Adrenal gland (tissue), 12 donors: ENCODE data around the gene RNF166. TPM values are rescaled to one million over a fixed set of nuclear protein-coding genes. Genes with fewer than 3 reads are reported as not detected.

Source experiments
- DNase-seq, 7 donors: peaks; one replicate each; pipeline ENCODE4 v3.0.0-alpha.2; 2019 to 2020
- H3K27ac ChIP-seq, 5 donors: fragments of 200-600 bp; sonication (generic) in 4 of 5; 1 replicate in 3 of 5; 2 replicates in 2 of 5; pipeline versions ENCODE4 v1.5.1 to v1.8.0; 2016 to 2020; ENCODE audit warnings: mild to moderate bottlenecking in 1 of 5
- H3K27me3 ChIP-seq: fragments of 200-600 bp; 2 replicates; pipeline ENCODE4 v1.8.0; 2021
- H3K36me3 ChIP-seq, 2 donors: fragments of 200-600 bp; replicated peaks in 1 of 2; 1 replicate in 1 of 2; 2 replicates in 1 of 2; pipeline versions ENCODE4 v1.5.1 to v1.8.0; 2018 to 2022
- H3K4me1 ChIP-seq, 2 donors: fragments of 200-600 bp; replicated peaks in 1 of 2; 1 replicate in 1 of 2; 2 replicates in 1 of 2; pipeline versions ENCODE4 v1.5.1 to v1.8.0; 2018 to 2021
- H3K4me3 ChIP-seq, 4 donors: fragments of 200-600 bp; sonication (generic) in 3 of 4; one replicate each; pipeline ENCODE4 v1.5.1; 2016 to 2018
- H3K9me3 ChIP-seq, 3 donors: fragments of 200-600 bp; sonication (generic) in 1 of 3; replicated peaks in 1 of 3; 1 replicate in 2 of 3; 2 replicates in 1 of 3; pipeline versions ENCODE4 v1.5.1 to v1.8.0; 2016 to 2021
- CTCF ChIP-seq, 6 experiments: fragments of 450-650 bp in 4 of 6; fragments of 200-600 bp in 2 of 6; sonication (generic) in 1 of 6; IDR thresholded peaks; 1 replicate in 5 of 6; 2 replicates in 1 of 6; pipeline versions ENCODE4 v1.5.1 to v1.8.0; 2016 to 2021; ENCODE audit warnings: antibody characterized with exemption in 6 of 6, mild to moderate bottlenecking in 2 of 6, moderate library complexity in 1 of 6
- POLR2A ChIP-seq, 2 donors: fragments of 450-650 bp; IDR thresholded peaks; one replicate each; pipeline ENCODE4 v1.6.1; 2017; ENCODE audit warnings: antibody characterized with exemption in 2 of 2, mild to moderate bottlenecking in 2 of 2, moderate library complexity in 1 of 2
- WGBS, 4 donors: extraction: QIAGEN DNeasy Blood & Tissue Kit in 2 of 4; methylation state at CpG; one replicate each; pipeline versions ENCODE4 v1.1.5 to v1.1.7; 2013 to 2017; 5-methylcytosine and 5-hydroxymethylcytosine counted together
- intact Hi-C, 2 donors: fragments of 100-400 bp; cut with DNase I; formaldehyde crosslinking; loops; one replicate each; pipeline versions ENCODE4 v1.14.1 to v1.15.0; 2022 to 2023
- polyA plus RNA-seq, 3 donors: library from polyadenylated mRNA; stranded (reverse); fragments of 200-250 nt in 2 of 3; fragments of 350-450 nt in 1 of 3; fragmentation: Illumina TruSeq in 1 of 3; extraction: RNeasy Lipid Tissue Mini Kit (QIAGEN cat#74804) in 1 of 3; gene quantifications; one replicate each; pipeline ENCODE4 v1.2.3, GENCODE V29; 2013 to 2014
- total RNA-seq, 9 donors: library from RNA; depleted of rRNA in 4 of 9; stranded (reverse); fragments of >200 nt in 4 of 9; fragments of 120-200 nt in 1 of 9; fragmentation: NEBNext Ultra II Directional in 1 of 9; extraction: Animal tissue kit (Norgen Biotek cat#: 25700) in 1 of 9; gene quantifications; one replicate each; pipeline versions ENCODE4 v1.1.0 to v1.2.4, GENCODE V29; 2013 to 2023
- donor health status: healthy with polysubstance abuse.
- donor health status: Bipolar disorder and iron deficiency.
- donor health status: DM: yes; HTN: yes; CAD: no.
- donor health status: DM: no; HTN: no; CAD: no.
- donor health status: DM: no; HTN: no; CAD: no.
- donor health status: DM: yes; HTN: yes; CAD: no.

The RNF166 gene
- total and polyA plus RNA-seq, 12 donors: 3.0 to 86.3 (median 28.5) TPM

DNA sequence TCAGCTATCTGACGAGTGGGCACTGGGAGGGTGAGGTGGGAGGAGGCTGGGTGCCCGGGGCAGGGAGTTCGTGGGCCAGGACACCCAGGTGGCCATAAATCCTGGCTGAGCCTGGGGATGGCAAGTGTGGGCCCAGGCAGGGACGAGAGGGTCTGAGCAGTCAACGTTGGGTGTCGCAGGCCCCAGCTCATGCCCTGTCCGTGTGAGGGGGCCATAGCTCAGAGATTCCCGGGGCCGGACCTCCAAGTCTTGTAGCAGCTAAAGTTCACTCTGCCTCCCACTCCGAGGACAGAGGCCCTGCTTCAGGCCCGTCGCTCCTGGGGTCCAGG is 34.5 kb upstream of the RNF166 start:
- Histone ChIP-seq H3K27ac (no peak overlapping the region), H3K36me3 (peaks cover 0 to 19% of the 10 kb centered on the region in 2 donors), H3K4me1 (peaks cover 0 to 16% of the 10 kb centered on the region in 2 donors), H3K9me3 (no peaks in the 10 kb centered on the region), H3K4me3 (no peak overlapping the region), H3K27me3 (no peaks in the 10 kb centered on the region)
- DNase-seq: no peak
- intact Hi-C loops: loop anchor here (2.0 to 5.0 kb wide), 2 partner anchors 46 to 427 kb away; no protein-coding TSS in a partner anchor
- no peak for TF ChIP-seq POLR2A (IDR thresholded peaks at IDR 0.05)
- no peak for TF ChIP-seq CTCF (IDR thresholded peaks at IDR 0.05)
- WGBS, 4 donors: 88 to 92% (median 92%) methylated on average over 5 to 12 of the region's 12 CpGs

- H3K27me3 ChIP-seq: no peaks in the 10 kb centered on the region
These were observed 33.9 kb upstream of the RNF166 start for GRCh38 chr16:88739977-88740726.

GRCh38 chr16:88739139-88739976 is 33.1 kb upstream of the RNF166 start:
- WGBS, 4 donors: 85 to 92% (median 90%) methylated on average over 11 to 22 of the region's 22 CpGs
- H3K4me1 ChIP-seq: peaks cover 0 to 10% of the 10 kb centered on the region in 2 donors
- intact Hi-C loops: loop anchor here in 1 of 2 donors (5.0 kb wide), 1 partner anchor 428 kb away; no protein-coding TSS in a partner anchor

More at GRCh38 chr16:88739977-88740726, 33.9 kb upstream of the RNF166 start:
- no peak overlapping the region for H3K4me3 ChIP-seq
- H3K36me3 ChIP-seq: peaks cover 0 to 24% of the 10 kb centered on the region in 2 donors
- no peak for TF ChIP-seq POLR2A (IDR thresholded peaks at IDR 0.05)
- no peak for TF ChIP-seq CTCF (IDR thresholded peaks at IDR 0.05)
- no peaks in the 10 kb centered on the region for H3K9me3 ChIP-seq
- WGBS, 4 donors: 93 to 100% (median 95%) methylated on average over 2 to 33 of the region's 33 CpGs
- peaks cover 0 to 16% of the 10 kb centered on the region in 2 donors for H3K4me1 ChIP-seq
- intact Hi-C loops: loop anchor here (2.0 to 5.0 kb wide), 2 partner anchors 47 to 427 kb away; no protein-coding TSS in a partner anchor
- H3K27ac ChIP-seq: no peak overlapping the region
- no peak for DNase-seq

More at GRCh38 chr16:88739139-88739976, 33.1 kb upstream of the RNF166 start:
- TF ChIP-seq CTCF (IDR thresholded peaks at IDR 0.05) (no peak), POLR2A (IDR thresholded peaks at IDR 0.05) (no peak)
- Histone ChIP-seq H3K27ac (no peak overlapping the region), H3K36me3 (peaks cover 0 to 31% of the 10 kb centered on the region in 2 donors), H3K27me3 (no peaks in the 10 kb centered on the region), H3K4me3 (no peak overlapping the region), H3K9me3 (no peaks in the 10 kb centered on the region)
- DNase-seq: no peak
